Activated naive CD8-positive, alpha-beta T cell treated with anti-CD3 and anti-CD28 coated beads, Interleukin-2, amount 50 U/mL, for 24 hours (primary cell): ENCODE measurements around the gene ASB15.

Source experiments
- ATAC-seq: fragments of 150-1000 bp; cut with Tn5 transposase; one replicate; pipeline ENCODE4 v1.10.0; 2021
- DNase-seq: peaks from one replicate; pipeline ENCODE4 v3.0.0; 2021
- H3K27ac Mint-ChIP-seq: one replicate; pipeline ENCODE4 v1.8.0; 2021; ENCODE audit warnings: mild to moderate bottlenecking, mixed read lengths
- H3K27me3 Mint-ChIP-seq: one replicate; pipeline ENCODE4 v1.8.0; 2021; ENCODE audit warnings: mixed read lengths
- H3K36me3 Mint-ChIP-seq: one replicate; pipeline ENCODE4 v1.8.0; 2021; ENCODE audit warnings: low read depth, mixed read lengths
- H3K4me1 Mint-ChIP-seq: one replicate; pipeline ENCODE4 v1.8.0; 2021; ENCODE audit warnings: mixed read lengths
- H3K4me3 Mint-ChIP-seq: one replicate; pipeline ENCODE4 v1.8.0; 2021; ENCODE audit warnings: mild to moderate bottlenecking, moderate library complexity, mixed read lengths
- H3K9me3 Mint-ChIP-seq: one replicate; pipeline ENCODE4 v1.8.0; 2021; ENCODE audit warnings: mixed read lengths

The ASB15 gene

DNA sequence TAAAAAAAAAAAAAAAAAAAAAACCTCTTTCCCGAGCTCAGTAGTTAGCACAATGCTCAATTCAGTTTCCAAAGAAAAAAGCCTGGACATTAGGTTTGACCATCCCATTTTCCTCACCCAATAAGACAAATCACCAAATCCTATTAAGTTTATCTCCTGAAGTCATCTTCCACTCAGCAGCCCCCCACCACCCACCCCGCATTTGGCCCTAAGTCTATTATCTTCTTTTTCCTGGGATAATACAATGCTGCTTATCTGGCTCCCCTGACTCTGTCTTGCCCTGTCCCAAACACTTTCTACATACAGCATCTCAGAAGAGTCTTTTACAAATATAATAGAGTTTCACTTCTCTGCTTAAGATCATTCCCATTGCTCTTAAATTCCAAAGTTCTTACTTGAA is 36.3 kb downstream of the ASB15 start:
- no peaks in the 10 kb centered on the region for H3K36me3 Mint-ChIP-seq
- H3K4me3 Mint-ChIP-seq: no peak overlapping the region
- no peak overlapping the region for H3K27ac Mint-ChIP-seq
- DNase-seq: no peak
- H3K9me3 Mint-ChIP-seq: no peaks in the 10 kb centered on the region
- H3K4me1 Mint-ChIP-seq: no peaks in the 10 kb centered on the region
- no peak for ATAC-seq
- H3K27me3 Mint-ChIP-seq: peaks cover 33% of the 10 kb centered on the region

DNA sequence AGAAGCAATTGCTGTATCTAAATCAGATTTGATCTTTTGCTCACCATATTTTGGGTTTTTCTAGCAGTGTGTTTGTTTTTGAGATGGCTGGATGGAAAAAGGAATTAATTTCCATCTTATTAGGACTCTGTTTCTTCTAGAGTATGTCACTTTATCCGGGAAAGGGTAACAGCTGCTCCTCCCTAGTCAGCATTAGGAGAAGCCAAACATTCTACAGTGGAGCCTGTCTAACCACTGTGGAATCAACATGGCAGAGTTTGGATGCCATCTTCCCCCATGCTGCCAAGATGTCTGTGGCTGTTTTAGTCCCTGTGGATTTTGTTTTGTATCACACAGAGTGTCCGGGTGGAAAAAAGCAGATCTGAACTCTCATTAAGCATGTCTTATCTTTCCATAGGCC is 38.0 kb downstream of the ASB15 start:
- no peaks in the 10 kb centered on the region for H3K4me1 Mint-ChIP-seq
- no peaks in the 10 kb centered on the region for H3K9me3 Mint-ChIP-seq
- peaks cover 46% of the 10 kb centered on the region for H3K27me3 Mint-ChIP-seq
- no peak overlapping the region for H3K4me3 Mint-ChIP-seq
- ATAC-seq (no peak), DNase-seq (no peak)
- no peak overlapping the region for H3K27ac Mint-ChIP-seq
- no peaks in the 10 kb centered on the region for H3K36me3 Mint-ChIP-seq

DNA sequence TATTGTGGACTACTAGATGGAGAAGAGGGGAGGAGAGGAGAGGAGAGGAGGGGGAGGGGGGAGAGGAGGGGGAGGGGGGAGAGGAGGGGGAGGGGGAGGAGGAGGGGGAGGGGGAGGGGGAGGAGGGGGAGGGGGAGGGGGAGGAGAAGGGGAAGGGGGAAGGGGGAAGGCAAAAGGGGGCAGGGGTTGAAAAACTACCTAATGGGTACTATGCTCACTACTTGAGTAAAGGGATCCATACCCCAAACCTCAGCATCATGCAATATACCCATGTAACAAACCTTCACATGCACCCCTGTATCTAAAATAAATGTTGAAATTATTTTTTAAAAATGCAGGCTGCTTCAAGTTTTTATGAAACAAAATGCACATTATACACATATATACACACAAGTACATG is 39.0 kb downstream of the ASB15 start:
- Mint-ChIP-seq H3K4me3 (no peak overlapping the region), H3K27me3 (peaks cover 49% of the 10 kb centered on the region), H3K27ac (no peak overlapping the region), H3K36me3 (no peaks in the 10 kb centered on the region), H3K9me3 (no peaks in the 10 kb centered on the region), H3K4me1 (no peaks in the 10 kb centered on the region)
- DNase-seq: no peak
- no peak for ATAC-seq

DNA sequence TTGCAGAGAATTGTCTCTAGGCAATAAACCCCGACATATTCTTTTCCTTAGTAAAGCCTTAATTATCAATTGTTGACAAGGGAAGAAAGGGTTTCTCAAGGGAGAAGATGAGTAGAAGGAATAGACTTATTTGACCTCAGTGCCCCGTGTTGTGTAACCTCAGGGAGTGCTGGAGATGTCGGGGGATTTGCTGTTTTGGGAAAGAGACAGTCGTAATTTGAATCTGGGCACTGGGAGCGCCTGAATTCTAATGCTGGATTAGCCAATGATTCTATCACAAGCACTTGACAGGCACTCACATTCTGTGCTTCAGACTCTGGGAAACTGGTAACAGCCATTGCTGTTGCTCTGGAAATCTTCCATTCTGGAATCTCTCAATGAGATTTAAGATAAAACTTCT is 40.3 kb downstream of the ASB15 start:
- H3K27me3 Mint-ChIP-seq: peaks cover 45% of the 10 kb centered on the region
- H3K4me3 Mint-ChIP-seq: no peak overlapping the region

DNA sequence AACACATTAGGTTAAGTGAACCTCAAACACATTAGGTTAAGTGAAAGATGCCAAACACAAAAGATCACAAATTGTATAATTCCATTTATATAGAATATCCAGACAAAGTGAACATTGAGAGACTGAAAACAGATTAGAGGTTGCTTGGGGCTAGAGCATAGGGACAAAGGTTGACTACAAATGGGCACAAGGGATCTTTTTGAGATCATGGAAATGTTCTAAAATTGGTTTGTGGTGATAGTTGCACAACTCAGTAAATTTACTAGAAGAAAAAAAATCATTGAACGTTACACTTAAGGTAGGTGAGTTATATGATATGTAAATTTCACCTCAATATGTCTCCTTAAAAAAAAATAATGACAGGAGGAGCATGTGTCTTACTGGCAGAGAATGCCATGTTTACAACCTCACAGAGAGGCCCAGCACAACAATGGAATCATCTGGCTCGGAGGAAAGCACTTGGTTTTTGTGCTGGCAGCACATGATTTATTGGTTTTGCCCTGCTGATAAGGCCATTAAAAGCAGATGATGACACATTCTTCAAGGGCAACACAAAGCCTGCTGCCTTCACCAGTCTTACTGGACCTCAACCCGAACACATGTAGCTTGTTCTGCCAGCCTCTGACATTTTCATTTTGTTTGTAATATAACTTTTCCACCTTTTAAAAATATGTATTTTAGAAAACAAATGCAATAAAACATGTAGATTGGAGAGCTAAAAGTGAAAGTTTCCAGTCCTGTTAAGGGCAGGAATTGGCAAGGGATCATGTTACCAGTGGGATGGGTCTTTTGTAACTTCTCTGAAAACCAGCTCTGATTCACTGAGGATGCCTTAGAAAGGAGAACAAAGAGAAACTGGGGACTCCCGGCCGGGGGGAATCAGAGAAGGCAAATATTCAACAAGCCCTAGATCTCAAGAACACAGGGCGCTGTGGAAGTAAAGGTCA is 42.1 kb downstream of the ASB15 start:
- Mint-ChIP-seq H3K4me3 (no peak overlapping the region), H3K27ac (no peak overlapping the region), H3K4me1 (no peaks in the 10 kb centered on the region), H3K9me3 (no peaks in the 10 kb centered on the region), H3K36me3 (no peaks in the 10 kb centered on the region), H3K27me3 (peaks cover 38% of the 10 kb centered on the region)
- DNase-seq (no peak), ATAC-seq (no peak)

More for the DNA sequence above, 40.3 kb downstream of the ASB15 start:
- Mint-ChIP-seq H3K4me1 (no peaks in the 10 kb centered on the region), H3K36me3 (no peaks in the 10 kb centered on the region), H3K27ac (no peak overlapping the region), H3K9me3 (no peaks in the 10 kb centered on the region)
- DNase-seq: no peak
- ATAC-seq: no peak

DNA sequence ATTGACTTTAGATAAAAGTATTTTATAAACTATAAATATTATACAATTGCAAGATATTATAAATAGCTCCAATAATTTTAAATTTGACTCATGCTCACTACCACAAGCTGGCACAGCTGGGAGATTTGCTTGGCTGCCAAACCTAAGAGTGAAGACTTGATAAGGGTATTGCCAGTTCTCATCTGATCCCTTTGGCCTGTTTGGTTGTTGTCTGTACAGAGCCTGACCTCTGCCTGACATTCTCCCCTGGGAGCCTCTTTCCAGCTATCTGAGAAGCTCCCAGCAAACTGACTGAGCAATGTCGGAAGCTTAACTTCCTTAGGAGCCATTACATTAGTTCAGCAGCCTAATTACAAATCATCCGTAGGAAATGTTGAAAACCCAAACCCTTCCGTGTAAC is 43.9 kb downstream of the ASB15 start:
- Mint-ChIP-seq H3K4me1 (no peaks in the 10 kb centered on the region), H3K36me3 (no peaks in the 10 kb centered on the region), H3K4me3 (no peak overlapping the region)

DNA sequence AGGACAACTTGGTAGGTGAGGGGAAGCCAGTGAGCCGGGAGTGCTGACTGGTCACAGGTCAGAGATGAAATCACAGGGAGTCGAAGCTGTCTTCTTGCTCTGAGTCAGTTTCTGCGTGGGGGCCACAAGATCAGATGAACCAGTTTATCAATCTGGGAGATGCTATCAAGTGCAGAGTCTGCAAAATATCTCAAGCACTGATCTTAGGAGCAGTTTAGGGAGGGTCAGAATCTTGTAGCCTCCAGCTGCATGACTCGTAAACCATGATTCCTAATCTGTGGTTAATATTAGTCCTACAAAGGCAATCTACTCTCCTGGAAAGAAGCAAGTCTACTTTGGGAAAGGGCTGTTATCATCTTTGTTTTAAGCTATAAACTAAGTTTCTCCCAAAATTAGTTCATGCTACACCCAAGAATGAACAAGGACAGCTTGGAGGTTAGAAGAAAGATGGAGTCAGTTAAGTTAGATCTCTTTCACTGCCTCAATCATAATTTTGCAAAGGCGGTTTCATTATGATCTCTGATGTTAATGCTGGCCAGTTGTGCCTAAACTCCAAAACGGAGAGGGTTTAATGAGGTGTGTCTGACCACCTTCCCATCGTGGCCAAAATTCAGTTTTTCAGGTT is 45.6 kb downstream of the ASB15 start:
- Mint-ChIP-seq H3K27me3 (peaks cover 25% of the 10 kb centered on the region), H3K9me3 (no peaks in the 10 kb centered on the region), H3K27ac (no peak overlapping the region), H3K4me1 (no peaks in the 10 kb centered on the region), H3K36me3 (no peaks in the 10 kb centered on the region), H3K4me3 (no peak overlapping the region)
- DNase-seq (no peak), ATAC-seq (no peak)

More for the DNA sequence above, 43.9 kb downstream of the ASB15 start:
- Mint-ChIP-seq H3K27ac (no peak overlapping the region), H3K9me3 (no peaks in the 10 kb centered on the region), H3K27me3 (peaks cover 35% of the 10 kb centered on the region)
- DNase-seq: no peak
- ATAC-seq: no peak

DNA sequence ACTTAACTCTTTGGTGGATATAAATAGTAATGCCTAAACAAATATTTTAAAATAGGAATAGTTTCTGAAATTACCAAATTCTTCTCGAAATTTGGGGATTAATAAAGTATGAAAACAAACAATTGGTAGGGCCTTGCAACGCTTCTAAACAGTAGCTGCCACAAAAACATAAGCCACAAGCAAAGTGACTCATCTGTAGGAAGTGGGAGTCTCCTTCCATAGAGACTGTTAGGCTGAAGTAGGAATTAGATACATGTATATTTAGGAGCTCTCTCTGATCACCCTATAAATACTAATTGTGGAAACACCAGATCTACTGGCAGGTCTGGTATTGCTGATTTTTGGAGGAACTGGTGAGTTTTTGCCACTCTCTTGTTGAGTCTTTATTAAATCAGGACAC is 48.3 kb downstream of the ASB15 start:
- ATAC-seq (no peak), DNase-seq (no peak)
- no peaks in the 10 kb centered on the region for H3K36me3 Mint-ChIP-seq
- H3K27ac Mint-ChIP-seq: no peak overlapping the region
- H3K4me1 Mint-ChIP-seq: no peaks in the 10 kb centered on the region
- no peak overlapping the region for H3K4me3 Mint-ChIP-seq
- H3K9me3 Mint-ChIP-seq: no peaks in the 10 kb centered on the region
- H3K27me3 Mint-ChIP-seq: peaks cover 7% of the 10 kb centered on the region

DNA sequence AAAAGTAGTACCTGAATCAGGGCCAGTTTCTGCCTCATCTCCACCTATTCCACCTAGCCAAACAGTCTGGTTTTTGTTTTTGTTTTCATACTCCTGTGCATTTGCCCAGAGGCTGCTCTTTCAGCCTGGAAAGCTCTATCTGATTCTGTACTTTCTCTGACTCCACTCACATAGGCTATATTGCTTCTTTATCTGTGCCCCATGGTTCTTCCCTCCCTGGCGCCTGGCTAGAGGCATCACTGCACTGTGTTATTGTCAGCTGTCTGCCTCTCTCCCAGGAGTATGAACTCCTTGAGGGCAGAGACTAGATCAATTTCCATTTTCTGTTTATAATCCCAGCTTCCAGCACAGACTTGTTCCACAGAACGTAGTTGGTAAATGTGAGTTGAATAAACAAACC is 49.0 kb downstream of the ASB15 start:
- Mint-ChIP-seq H3K4me1 (no peaks in the 10 kb centered on the region), H3K9me3 (no peaks in the 10 kb centered on the region), H3K27me3 (peaks cover 8% of the 10 kb centered on the region), H3K36me3 (no peaks in the 10 kb centered on the region), H3K4me3 (no peak overlapping the region), H3K27ac (no peak overlapping the region)
- DNase-seq (no peak), ATAC-seq (no peak)

DNA sequence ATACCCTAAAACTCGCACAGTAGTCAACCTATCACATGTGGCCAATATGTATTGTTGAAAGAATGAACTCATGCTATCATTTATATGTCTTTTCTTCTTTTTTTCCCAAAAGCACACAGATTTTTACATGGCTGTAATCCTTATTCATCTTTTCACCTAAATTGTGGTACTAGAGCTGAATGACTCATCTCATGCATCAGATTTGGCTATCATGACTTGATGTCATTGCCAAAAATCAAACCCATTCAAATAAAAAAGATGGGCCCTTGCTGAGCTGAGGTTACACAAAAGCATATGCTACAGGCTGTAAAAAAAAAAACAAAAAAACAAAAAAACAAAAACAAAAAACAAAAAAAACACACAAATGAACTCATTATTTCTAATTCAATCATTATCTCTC is 50.8 kb downstream of the ASB15 start:
- ATAC-seq (no peak), DNase-seq (no peak)
- Mint-ChIP-seq H3K9me3 (no peaks in the 10 kb centered on the region), H3K27ac (no peak overlapping the region), H3K27me3 (peaks cover 9% of the 10 kb centered on the region), H3K4me1 (no peaks in the 10 kb centered on the region), H3K36me3 (no peaks in the 10 kb centered on the region), H3K4me3 (no peak overlapping the region)

DNA sequence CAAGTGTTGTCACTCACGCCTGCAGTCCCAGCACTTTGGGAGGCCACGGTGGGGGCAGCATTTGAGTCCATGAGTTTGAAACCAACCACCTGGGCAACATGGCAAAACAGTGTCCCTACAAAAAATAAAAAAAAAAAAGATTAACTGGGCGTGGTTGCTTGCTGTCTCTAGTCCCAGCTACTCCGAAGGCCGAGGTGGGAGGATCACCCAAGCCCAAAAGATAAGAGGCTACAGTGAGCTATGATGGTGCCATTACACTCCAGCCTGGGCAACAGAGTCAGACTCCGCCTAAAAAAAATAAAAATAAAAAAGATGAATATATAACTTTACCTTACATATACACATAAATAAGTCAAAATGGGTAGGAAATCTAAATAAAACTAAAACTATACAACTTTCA is 51.5 kb downstream of the ASB15 start:
- Mint-ChIP-seq H3K27ac (no peak overlapping the region), H3K4me3 (no peak overlapping the region), H3K4me1 (no peaks in the 10 kb centered on the region), H3K36me3 (no peaks in the 10 kb centered on the region), H3K9me3 (no peaks in the 10 kb centered on the region), H3K27me3 (peaks cover 9% of the 10 kb centered on the region)
- DNase-seq (no peak), ATAC-seq (no peak)

DNA sequence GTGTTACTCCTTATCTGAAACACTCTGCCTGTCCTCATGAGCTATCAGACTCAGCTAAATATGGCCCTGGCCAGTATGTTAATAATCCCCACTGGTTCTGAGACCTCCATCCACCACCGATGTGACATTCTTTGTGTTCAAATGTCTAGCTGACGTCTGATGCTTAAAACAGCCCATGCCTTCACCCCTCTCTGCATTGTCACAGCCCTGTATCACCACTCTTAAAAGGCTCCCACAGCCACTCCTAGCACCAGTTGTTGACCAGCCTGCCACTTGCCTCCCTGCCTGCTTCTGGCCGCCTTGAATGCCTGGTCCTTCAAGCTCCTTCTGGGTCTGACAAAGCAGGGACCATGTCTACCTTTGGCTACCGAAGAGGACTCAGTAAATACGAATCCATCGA is 54.0 kb downstream of the ASB15 start, which contains the start of gene LMOD2:
TSS of gene LMOD2 (plus strand) at position 253 of the 400 bp plus-strand sequence. CDS start at position 351, 98 bp downstream.
- DNase-seq (no peak), ATAC-seq (no peak)
- no peaks in the 10 kb centered on the region for H3K36me3 Mint-ChIP-seq
- H3K4me1 Mint-ChIP-seq: no peaks in the 10 kb centered on the region
- no peaks in the 10 kb centered on the region for H3K9me3 Mint-ChIP-seq
- no peak within 1 kb of the TSS for H3K4me3 Mint-ChIP-seq
- H3K27ac Mint-ChIP-seq: no peak within 1 kb of the TSS
- peaks cover 7% of the 10 kb centered on the region for H3K27me3 Mint-ChIP-seq

DNA sequence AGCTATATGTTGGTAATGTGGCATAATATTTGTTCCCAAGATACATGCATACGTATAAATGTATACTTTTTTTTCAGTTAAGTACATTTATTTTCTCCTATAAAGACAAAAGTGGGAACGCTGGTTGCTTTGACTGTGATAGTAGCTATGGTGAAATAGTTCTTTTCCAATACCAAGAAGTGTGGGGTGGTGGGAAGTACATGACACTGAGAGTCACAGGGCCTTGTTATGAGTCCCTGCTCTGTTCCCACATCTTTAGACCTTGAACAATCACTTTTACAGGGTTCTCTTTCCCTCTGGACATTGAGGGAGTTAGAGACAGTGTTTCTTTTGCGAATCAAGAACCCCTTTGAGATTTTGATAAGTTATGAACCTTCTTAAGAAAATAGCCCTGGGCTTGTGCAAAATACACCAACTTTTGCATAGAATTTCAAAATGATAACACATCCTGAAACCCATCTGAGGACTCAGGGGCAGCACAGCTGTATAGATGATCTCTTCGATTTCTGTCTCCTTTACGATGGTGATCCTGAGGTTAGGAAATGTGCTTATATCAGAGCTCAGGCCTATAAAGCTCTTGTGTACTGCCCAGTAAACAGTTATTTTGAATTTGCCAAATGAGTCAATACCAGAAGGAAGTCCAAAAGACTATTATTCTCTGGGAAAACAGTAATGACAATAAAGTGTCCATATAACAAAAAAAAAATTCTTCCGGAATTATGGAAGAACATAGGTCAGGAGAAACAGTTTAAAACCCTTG is 55.1 kb downstream of the ASB15 start:
- H3K27ac Mint-ChIP-seq: no peak overlapping the region
- no peaks in the 10 kb centered on the region for H3K4me1 Mint-ChIP-seq
- no peak for DNase-seq
- no peak for ATAC-seq
- H3K27me3 Mint-ChIP-seq: peaks cover 11% of the 10 kb centered on the region
- no peaks in the 10 kb centered on the region for H3K36me3 Mint-ChIP-seq
- H3K9me3 Mint-ChIP-seq: no peaks in the 10 kb centered on the region
- no peak overlapping the region for H3K4me3 Mint-ChIP-seq

DNA sequence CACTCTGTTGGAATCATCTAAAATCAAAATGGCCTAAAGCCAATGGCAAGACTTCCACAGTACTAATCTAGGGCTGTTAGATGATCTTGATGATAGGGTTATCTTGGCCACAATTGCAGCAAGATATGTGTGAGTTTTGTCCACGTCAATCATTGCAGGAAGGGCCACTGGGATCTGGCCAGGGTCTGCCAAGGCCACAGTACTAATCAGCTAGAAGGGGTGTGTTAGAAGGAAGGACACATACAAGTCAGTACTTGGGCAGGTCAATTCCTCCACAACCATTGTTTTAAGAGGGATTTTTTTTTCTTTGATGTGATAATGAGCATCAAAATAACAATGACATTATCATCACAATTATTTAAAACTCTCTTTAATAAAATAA is 55.7 kb downstream of the ASB15 start:
- DNase-seq (no peak), ATAC-seq (no peak)
- Mint-ChIP-seq H3K27me3 (peaks cover 16% of the 10 kb centered on the region), H3K9me3 (no peaks in the 10 kb centered on the region), H3K4me1 (no peaks in the 10 kb centered on the region), H3K36me3 (no peaks in the 10 kb centered on the region), H3K27ac (no peak overlapping the region), H3K4me3 (no peak overlapping the region)

DNA sequence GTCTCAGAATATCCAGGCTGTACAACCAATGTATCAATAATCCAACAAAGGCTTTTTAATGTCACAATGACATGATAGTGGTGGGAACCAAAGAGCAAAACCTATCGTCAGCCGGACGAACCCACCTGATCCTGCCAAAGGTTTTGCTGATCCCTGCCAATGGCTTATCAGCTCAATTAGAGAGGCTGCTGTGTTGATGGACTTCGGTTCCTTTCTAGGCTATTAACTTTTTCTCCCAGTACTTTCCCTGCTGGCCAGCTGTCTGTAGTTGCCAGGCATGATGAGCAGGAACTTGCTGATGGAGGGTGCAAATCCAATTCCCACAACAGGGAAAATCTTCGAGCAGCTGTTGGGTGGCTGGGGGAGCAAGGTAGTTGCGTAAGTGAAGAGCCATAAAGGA is 56.4 kb downstream of the ASB15 start:
- H3K27me3 Mint-ChIP-seq: peaks cover 21% of the 10 kb centered on the region
- ATAC-seq: no peak
- no peaks in the 10 kb centered on the region for H3K36me3 Mint-ChIP-seq
- no peaks in the 10 kb centered on the region for H3K4me1 Mint-ChIP-seq
- no peaks in the 10 kb centered on the region for H3K9me3 Mint-ChIP-seq
- no peak overlapping the region for H3K27ac Mint-ChIP-seq
- no peak for DNase-seq
- no peak overlapping the region for H3K4me3 Mint-ChIP-seq
